WI38 (cell line): Measurements from ENCODE around the gene ADIPOQ.
"Not testable (repeated sequence)": the region's sequence is repeated elsewhere in the genome, so short reads cannot be mapped to it uniquely, and the experiment has no call there.

Source experiments
- H3K4me3 ChIP-seq: 2 replicates; pipeline ENCODE4 v1.5.1; 2011; ENCODE audit warnings: low read depth, mild to moderate bottlenecking, control low read depth, low read length
- TF ChIP-seq, protein P1 (sequence below): IDR thresholded peaks from 2 replicates; pipeline ENCODE4 v1.5.1; 2012; ENCODE audit warnings: low read depth, mild to moderate bottlenecking, control low read depth, low read length

The ADIPOQ gene

DNA sequence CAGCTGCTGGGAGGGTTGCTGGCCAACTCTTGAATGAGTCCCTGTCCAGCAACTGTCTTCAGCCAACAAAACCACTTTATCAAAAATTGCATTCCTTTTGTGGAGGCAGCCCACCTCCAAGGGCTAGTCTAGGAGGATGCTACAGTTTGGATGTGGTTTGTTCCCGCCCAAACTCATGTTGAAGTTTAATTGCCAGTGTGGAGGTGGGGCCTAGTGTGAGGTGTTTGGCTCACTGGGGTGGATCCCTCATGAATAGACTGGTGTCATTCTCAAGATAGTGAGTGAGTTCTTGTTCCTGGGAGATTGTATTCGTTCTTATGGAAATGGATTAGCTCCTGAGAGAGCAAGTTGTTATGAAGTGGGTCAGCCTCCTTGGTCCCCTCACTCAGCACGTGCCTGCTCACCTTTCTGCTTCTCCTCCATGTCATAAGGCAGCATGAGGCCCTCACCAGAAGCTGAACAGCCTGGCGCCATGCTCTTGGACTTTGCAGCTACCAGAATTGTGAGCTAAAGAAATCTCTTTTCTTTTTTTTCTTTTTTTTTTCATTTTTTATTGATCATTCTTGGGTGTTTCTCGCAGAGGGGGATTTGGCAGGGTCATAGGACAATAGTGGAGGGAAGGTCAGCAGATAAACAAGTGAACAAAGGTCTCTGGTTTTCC is 32.0 kb upstream of the ADIPOQ start:
- H3K4me3 ChIP-seq: no peak overlapping the region
- TF ChIP-seq, protein P1, sequence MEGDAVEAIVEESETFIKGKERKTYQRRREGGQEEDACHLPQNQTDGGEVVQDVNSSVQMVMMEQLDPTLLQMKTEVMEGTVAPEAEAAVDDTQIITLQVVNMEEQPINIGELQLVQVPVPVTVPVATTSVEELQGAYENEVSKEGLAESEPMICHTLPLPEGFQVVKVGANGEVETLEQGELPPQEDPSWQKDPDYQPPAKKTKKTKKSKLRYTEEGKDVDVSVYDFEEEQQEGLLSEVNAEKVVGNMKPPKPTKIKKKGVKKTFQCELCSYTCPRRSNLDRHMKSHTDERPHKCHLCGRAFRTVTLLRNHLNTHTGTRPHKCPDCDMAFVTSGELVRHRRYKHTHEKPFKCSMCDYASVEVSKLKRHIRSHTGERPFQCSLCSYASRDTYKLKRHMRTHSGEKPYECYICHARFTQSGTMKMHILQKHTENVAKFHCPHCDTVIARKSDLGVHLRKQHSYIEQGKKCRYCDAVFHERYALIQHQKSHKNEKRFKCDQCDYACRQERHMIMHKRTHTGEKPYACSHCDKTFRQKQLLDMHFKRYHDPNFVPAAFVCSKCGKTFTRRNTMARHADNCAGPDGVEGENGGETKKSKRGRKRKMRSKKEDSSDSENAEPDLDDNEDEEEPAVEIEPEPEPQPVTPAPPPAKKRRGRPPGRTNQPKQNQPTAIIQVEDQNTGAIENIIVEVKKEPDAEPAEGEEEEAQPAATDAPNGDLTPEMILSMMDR: no peak

DNA sequence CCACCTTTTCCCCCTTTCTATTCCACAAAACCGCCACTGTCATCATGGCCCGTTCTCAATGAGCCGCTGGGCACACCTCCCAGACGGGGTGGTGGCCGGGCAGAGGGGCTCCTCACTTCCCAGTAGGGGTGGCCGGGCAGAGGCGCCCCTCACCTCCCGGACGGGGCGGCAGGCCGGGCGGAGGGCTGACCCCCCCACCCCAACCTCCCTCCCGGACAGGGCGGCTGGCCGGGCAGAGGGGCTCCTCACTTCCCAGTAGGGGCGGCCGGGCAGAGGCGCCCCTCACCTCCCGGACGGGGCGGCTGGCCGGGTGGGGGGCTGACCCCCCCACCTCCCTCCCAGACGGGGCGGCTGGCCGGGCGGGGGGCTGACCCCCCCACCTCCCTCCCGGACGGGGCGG is 31.2 kb upstream of the ADIPOQ start:
- not testable (repeated sequence) for H3K4me3 ChIP-seq

DNA sequence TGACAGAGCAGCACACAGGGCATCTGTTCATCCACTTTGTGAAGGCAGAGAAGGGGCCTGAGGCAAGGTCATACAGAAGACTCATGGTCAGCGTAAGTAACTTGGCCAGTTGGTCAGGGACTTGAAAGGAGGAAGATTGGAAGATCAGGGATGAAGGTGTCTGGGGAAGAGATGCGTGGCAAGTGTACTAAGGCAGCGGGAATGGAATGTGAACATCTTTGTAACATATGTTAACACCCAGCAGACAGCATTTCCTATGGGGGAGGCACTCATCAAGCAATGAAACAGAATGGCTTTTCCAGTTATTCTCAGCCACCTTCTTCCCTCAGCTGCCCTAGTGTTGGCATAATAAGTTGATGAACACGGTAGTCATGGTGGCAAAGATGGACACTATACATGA is 28.4 kb upstream of the ADIPOQ start:
- no peak overlapping the region for H3K4me3 ChIP-seq
- TF ChIP-seq, protein P1: no peak

DNA sequence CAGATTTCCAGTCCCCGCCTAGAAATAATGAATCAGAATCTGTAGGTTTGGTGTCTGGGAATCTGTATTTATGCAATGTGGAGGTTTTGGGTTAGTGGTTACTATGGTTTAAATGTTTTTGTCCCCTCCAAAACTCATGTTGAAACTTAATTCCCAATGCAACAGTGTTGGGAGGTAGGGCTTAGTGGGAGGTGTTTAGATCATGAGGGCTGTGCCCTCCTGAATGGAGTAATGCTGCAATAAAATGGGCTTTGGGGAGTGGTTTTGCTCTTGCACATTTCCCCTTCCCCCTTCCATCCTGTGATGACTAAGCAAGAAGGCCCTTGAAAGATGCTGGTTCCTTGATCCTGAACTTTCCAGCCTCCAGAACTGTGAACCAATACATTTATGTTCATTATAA is 27.1 kb upstream of the ADIPOQ start:
- TF ChIP-seq, protein P1: no peak
- H3K4me3 ChIP-seq: no peak overlapping the region

DNA sequence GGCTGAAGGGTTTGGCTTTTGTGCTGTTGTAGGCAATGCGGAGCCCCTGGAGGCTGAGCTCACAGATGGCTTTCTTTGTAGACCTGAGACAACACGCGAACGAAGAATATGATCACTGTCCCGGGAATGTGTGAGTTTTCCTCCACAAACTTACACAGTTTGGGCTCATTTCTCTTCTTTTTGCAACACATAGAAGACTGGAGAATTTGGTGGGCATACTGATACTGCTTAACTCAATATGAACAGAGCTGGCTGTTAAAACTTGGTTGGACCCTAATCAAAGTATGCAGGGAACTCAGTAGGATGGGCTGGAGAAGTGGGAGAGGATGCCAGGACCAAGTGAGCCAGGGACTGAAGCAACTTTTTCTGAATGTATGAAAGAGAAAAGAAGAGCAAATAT is 24.0 kb upstream of the ADIPOQ start:
- H3K4me3 ChIP-seq: no peak overlapping the region
- TF ChIP-seq, protein P1: no peak

DNA sequence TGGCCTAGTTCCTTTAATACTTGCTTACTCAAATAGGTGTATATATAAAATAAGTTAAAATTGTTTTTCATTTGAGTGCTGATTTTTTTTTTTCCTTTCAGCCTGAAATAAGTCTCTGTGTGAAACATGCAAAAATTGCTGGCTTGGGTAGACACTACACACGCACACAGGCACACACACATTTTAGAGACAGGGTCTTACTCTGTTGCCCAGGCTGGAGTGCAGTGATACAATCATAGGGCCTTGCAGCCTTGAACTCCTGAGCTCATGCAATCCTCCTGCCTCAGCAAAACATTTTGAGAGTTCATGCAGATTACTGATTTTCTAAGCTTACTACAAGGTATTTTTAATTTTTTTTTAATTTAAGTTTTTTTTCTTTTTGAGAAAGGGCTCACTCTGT is 23.6 kb upstream of the ADIPOQ start:
- TF ChIP-seq, protein P1: no peak
- no peak overlapping the region for H3K4me3 ChIP-seq

DNA sequence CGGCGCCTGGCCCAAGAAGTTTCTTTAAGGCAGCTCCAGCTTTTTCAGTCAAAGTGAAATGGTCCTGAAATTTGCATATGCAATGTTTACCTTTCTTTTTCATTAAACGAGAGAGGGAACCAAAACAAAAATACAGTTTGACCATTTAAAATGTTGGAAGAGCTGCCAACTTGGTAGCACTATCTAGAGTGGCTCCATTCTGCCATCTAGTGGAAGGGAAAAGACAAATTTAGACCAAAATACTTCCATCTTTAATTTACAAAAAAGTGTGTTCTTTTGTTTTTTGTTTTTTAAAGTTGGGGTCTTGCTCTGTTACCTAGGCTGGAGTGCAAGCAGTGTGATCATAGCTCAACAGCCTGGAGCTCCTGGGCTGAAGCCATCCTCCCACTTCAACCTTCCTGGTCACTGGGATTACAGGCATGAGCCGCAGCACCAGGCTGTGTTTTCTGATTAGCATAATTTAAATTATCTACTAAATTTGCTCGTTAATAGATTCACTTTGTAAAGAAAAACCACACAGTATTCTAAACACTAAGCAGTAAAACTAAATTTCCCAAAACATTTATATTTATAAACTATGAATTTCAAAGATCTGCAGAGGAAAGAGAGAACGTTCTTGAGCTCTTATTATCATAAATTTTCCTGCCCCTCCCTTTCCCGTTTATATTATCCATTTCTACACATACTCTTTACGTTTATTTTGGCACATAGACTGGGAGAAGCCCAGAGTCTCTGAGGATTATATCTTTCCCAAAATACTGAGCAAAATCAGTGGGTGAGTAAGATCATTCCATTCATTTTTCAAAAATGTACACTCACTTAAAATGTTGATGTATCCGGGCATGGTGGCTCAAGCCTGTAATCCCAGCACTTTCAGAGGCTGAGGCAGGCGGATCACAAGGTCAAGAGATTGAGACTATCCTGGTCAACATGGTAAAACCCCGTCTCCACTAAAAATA is 20.8 kb upstream of the ADIPOQ start:
- H3K4me3 ChIP-seq: peak overlapping the region; percentile 26
- TF ChIP-seq, protein P1: peak; percentile 65

DNA sequence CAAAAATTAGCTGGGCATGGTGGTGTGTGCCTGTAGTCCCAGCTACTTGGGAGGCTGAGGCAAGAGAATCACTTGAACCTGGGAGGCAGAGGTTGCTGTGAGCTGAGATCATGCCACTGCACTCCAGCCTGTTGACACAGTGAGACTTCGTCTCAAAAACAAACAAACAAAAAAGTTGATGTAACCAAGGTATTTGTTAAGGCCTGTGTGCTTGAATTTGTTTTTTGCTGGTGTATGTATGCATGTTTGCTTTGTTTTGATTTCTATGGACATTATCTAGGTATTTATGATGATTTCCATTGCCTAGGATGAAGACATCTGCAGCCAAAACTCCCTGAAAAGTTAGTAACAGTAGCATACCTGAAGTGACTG is 20.1 kb upstream of the ADIPOQ start:
- not testable (repeated sequence) for H3K4me3 ChIP-seq
